Trophoblast cell (in vitro differentiated cells and primary cell): ENCODE measurements around the gene CCR5AS.
"Not testable (repeated sequence)": the region's sequence is repeated elsewhere in the genome, so short reads cannot be mapped to it uniquely, and the experiment has no call there.

Experiments used
- DNase-seq, 2 donors: peaks; one replicate each; pipeline ENCODE4 v3.0.0-alpha.2; 2016
- H2AFZ ChIP-seq: 2 replicates; pipeline ENCODE4 v1.6.1; 2013; ENCODE audit warnings: low read length, moderate library complexity, mild to moderate bottlenecking; ENCODE audit not compliant: insufficient read depth, poor library complexity
- H2AK5ac ChIP-seq: 2 replicates; pipeline ENCODE4 v1.6.1; 2013; ENCODE audit warnings: mild to moderate bottlenecking, low read length
- H2BK120ac ChIP-seq: 2 replicates; pipeline ENCODE4 v1.6.1; 2013; ENCODE audit warnings: low read length, mild to moderate bottlenecking, moderate library complexity; ENCODE audit not compliant: insufficient read depth, poor library complexity
- H2BK12ac ChIP-seq: 2 replicates; pipeline ENCODE4 v1.6.1; 2013; ENCODE audit warnings: mild to moderate bottlenecking, low read length, moderate library complexity
- H2BK5ac ChIP-seq: 2 replicates; pipeline ENCODE4 v1.6.1; 2013; ENCODE audit warnings: low read length, low read depth, moderate library complexity, mild to moderate bottlenecking; ENCODE audit not compliant: poor library complexity
- H3K14ac ChIP-seq: 2 replicates; pipeline ENCODE4 v1.6.1; 2013; ENCODE audit warnings: mild to moderate bottlenecking, low read length
- H3K18ac ChIP-seq: 2 replicates; pipeline ENCODE4 v1.6.1; 2013; ENCODE audit warnings: mild to moderate bottlenecking, low read length
- H3K23ac ChIP-seq: 2 replicates; pipeline ENCODE4 v1.6.1; 2013; ENCODE audit warnings: low read length
- H3K27ac ChIP-seq: 2 replicates; pipeline ENCODE4 v1.5.1; 2013; ENCODE audit warnings: low read depth, mild to moderate bottlenecking, inconsistent platforms, low read length, moderate library complexity
- H3K27me3 ChIP-seq: 2 replicates; pipeline ENCODE4 v1.6.1; 2013; ENCODE audit warnings: inconsistent platforms, mild to moderate bottlenecking, low read length, moderate library complexity; ENCODE audit not compliant: insufficient read depth
- H3K36me3 ChIP-seq, 2 experiments: 1 replicate in 1 of 2; 2 replicates in 1 of 2; pipeline ENCODE4 v1.6.1; 2013; ENCODE audit warnings: low read length in 2 of 2, mild to moderate bottlenecking in 2 of 2, moderate library complexity in 1 of 2; ENCODE audit not compliant: insufficient read depth in 2 of 2, control insufficient read depth in 1 of 2
- H3K4ac ChIP-seq: 2 replicates; pipeline ENCODE4 v1.6.1; 2013; ENCODE audit warnings: low read depth, mild to moderate bottlenecking, low read length, moderate library complexity
- H3K4me1 ChIP-seq, 2 experiments: 1 replicate in 1 of 2; 2 replicates in 1 of 2; pipeline ENCODE4 v1.6.1; 2013; ENCODE audit warnings: low read length in 2 of 2, mild to moderate bottlenecking in 2 of 2, moderate library complexity in 1 of 2; ENCODE audit not compliant: insufficient read depth in 2 of 2, control insufficient read depth in 1 of 2
- H3K4me2 ChIP-seq: 2 replicates; pipeline ENCODE4 v1.6.1; 2013; ENCODE audit warnings: inconsistent platforms, mild to moderate bottlenecking, low read length, moderate library complexity
- H3K4me3 ChIP-seq: 2 replicates; pipeline ENCODE4 v1.5.1; 2013; ENCODE audit warnings: mild to moderate bottlenecking, low read depth, low read length, inconsistent platforms
- H3K79me1 ChIP-seq: one replicate; pipeline ENCODE4 v1.6.1; 2013; ENCODE audit warnings: low read length
- H3K79me2 ChIP-seq: 2 replicates; pipeline ENCODE4 v1.6.1; 2013; ENCODE audit warnings: low read length, mild to moderate bottlenecking; ENCODE audit not compliant: control insufficient read depth, insufficient read depth, poor library complexity
- H3K9ac ChIP-seq: 2 replicates; pipeline ENCODE4 v1.6.1; 2013; ENCODE audit warnings: mild to moderate bottlenecking, low read length
- H3K9me3 ChIP-seq: 2 replicates; pipeline ENCODE4 v1.6.1; 2013; ENCODE audit warnings: low read depth, mild to moderate bottlenecking, control low read depth, inconsistent platforms, low read length; ENCODE audit not compliant: insufficient read depth
- H4K12ac ChIP-seq: 2 replicates; pipeline ENCODE4 v1.6.1; 2013; ENCODE audit warnings: low read depth, mild to moderate bottlenecking, low read length, moderate library complexity
- H4K8ac ChIP-seq: 2 replicates; pipeline ENCODE4 v1.6.1; 2013; ENCODE audit warnings: low read depth, mild to moderate bottlenecking, low read length, moderate library complexity
- H4K91ac ChIP-seq: one replicate; pipeline ENCODE4 v1.6.1; 2013; ENCODE audit warnings: low read depth, mild to moderate bottlenecking, low read length, moderate library complexity
- WGBS: extraction: QIAGEN DNeasy Blood & Tissue Kit; methylation state at CpG from one replicate; pipeline ENCODE4 v1.1.7; 2013; ENCODE audit warnings: missing lambda C conversion rate; ENCODE audit not compliant: insufficient read length, insufficient coverage; ENCODE audit errors: extremely low coverage; 5-methylcytosine and 5-hydroxymethylcytosine counted together

CCR5AS gene

GRCh38 chr3:46395210-46395661 is 11.6 kb downstream of the CCR5AS start:
- H3K14ac ChIP-seq, result peak overlapping the region; percentile 2
- H3K9ac ChIP-seq, result no peak overlapping the region
- no peak overlapping the region for H2BK12ac ChIP-seq
- no peaks in the 10 kb centered on the region for H3K36me3 ChIP-seq
- peak; percentile 85 to 93 for DNase-seq
- peak overlapping the region; percentile 5 for H3K18ac ChIP-seq
- no peak overlapping the region for H2AK5ac ChIP-seq
- H2AFZ ChIP-seq, result no peak overlapping the region
- no peaks in the 10 kb centered on the region for H3K79me2 ChIP-seq
- no peak overlapping the region for H4K8ac ChIP-seq
- no peaks in the 10 kb centered on the region for H3K9me3 ChIP-seq
- no peak overlapping the region for H3K4me3 ChIP-seq
- H3K79me1 ChIP-seq, result peaks cover 10% of the 10 kb centered on the region
- H4K91ac ChIP-seq, result peak overlapping the region; percentile 26
- no peak overlapping the region for H3K23ac ChIP-seq
- H3K27ac ChIP-seq, result no peak overlapping the region
- peaks cover 22 to 25% of the 10 kb centered on the region in 2 experiments for H3K4me1 ChIP-seq
- no peak overlapping the region for H2BK5ac ChIP-seq
- no CpG with 5 or more reads among the region's 6 CpGs for WGBS
- H3K27me3 ChIP-seq, result no peaks in the 10 kb centered on the region
- no peak overlapping the region for H4K12ac ChIP-seq
- no peak overlapping the region for H2BK120ac ChIP-seq
- H3K4me2 ChIP-seq, result no peak overlapping the region
- H3K4ac ChIP-seq, result no peak overlapping the region

GRCh38 chr3:46393554-46394434 is 13.1 kb downstream of the CCR5AS start:
- WGBS, result no CpG with 5 or more reads among the region's 8 CpGs
- Histone ChIP-seq H2BK120ac (peak overlapping the region; percentile 48), H3K79me2 (no peaks in the 10 kb centered on the region)

GRCh38 chr3:46393011-46393410 is 13.9 kb downstream of the CCR5AS start:
- Histone ChIP-seq H3K79me1 (peaks cover 10% of the 10 kb centered on the region), H3K36me3 (no peaks in the 10 kb centered on the region)
- no CpG with 5 or more reads among the region's 2 CpGs for WGBS

More at GRCh38 chr3:46393554-46394434, 13.1 kb downstream of the CCR5AS start:
- peak overlapping the region; percentile 72 for H4K91ac ChIP-seq
- H3K14ac ChIP-seq, result no peak overlapping the region
- H3K23ac ChIP-seq, result no peak overlapping the region
- peaks cover 10% of the 10 kb centered on the region for H3K79me1 ChIP-seq
- H4K12ac ChIP-seq, result no peak overlapping the region
- H3K18ac ChIP-seq, result no peak overlapping the region
- H4K8ac ChIP-seq, result no peak overlapping the region
- no peak overlapping the region for H2BK5ac ChIP-seq
- no peaks in the 10 kb centered on the region for H3K36me3 ChIP-seq
- H3K4me3 ChIP-seq, result no peak overlapping the region
- H3K4me1 ChIP-seq, result peaks cover 22 to 25% of the 10 kb centered on the region in 2 experiments
- no peak overlapping the region for H2AK5ac ChIP-seq
- H3K9me3 ChIP-seq, result no peaks in the 10 kb centered on the region
- no peak overlapping the region for H2AFZ ChIP-seq
- H3K4ac ChIP-seq, result no peak overlapping the region
- H3K4me2 ChIP-seq, result no peak overlapping the region
- H3K27ac ChIP-seq, result no peak overlapping the region
- peak overlapping the region; percentile 20 for H2BK12ac ChIP-seq
- H3K9ac ChIP-seq, result no peak overlapping the region
- peak; percentile 85 to 95 for DNase-seq
- no peaks in the 10 kb centered on the region for H3K27me3 ChIP-seq

GRCh38 chr3:46391526-46391925 is 15.3 kb downstream of the CCR5AS start:
- H3K18ac ChIP-seq, H3K4me2 ChIP-seq, H3K14ac ChIP-seq, H3K4me3 ChIP-seq, H3K4ac ChIP-seq, DNase-seq, H2BK120ac ChIP-seq, H3K36me3 ChIP-seq, H3K9ac ChIP-seq, H2AFZ ChIP-seq, H4K8ac ChIP-seq, H3K9me3 ChIP-seq, H2BK12ac ChIP-seq, H2BK5ac ChIP-seq, H3K27ac ChIP-seq, H2AK5ac ChIP-seq, H3K79me2 ChIP-seq, H3K23ac ChIP-seq, H4K91ac ChIP-seq, H4K12ac ChIP-seq, H3K27me3 ChIP-seq: not testable (repeated sequence)
- WGBS, result no CpG with 5 or more reads among the region's 5 CpGs
- Histone ChIP-seq H3K79me1 (peaks cover 10% of the 10 kb centered on the region), H3K4me1 (peaks cover 20 to 24% of the 10 kb centered on the region in 2 experiments)

More at GRCh38 chr3:46393011-46393410, 13.9 kb downstream of the CCR5AS start:
- H2BK120ac ChIP-seq, result peak overlapping the region; percentile 11
- H2AK5ac ChIP-seq, result no peak overlapping the region
- peaks cover 22 to 25% of the 10 kb centered on the region in 2 experiments for H3K4me1 ChIP-seq
- H2BK5ac ChIP-seq, result peak overlapping the region; percentile 46
- H3K79me2 ChIP-seq, result no peaks in the 10 kb centered on the region
- H4K12ac ChIP-seq, result no peak overlapping the region
- H3K18ac ChIP-seq, result no peak overlapping the region
- no peak overlapping the region for H2AFZ ChIP-seq
- no peak overlapping the region for H2BK12ac ChIP-seq
- no peak overlapping the region for H4K8ac ChIP-seq
- H3K9ac ChIP-seq, result no peak overlapping the region
- no peak overlapping the region for H3K14ac ChIP-seq
- peak overlapping the region; percentile 19 for H4K91ac ChIP-seq
- no peaks in the 10 kb centered on the region for H3K9me3 ChIP-seq
- H3K23ac ChIP-seq, result no peak overlapping the region
- no peak for DNase-seq
- no peak overlapping the region for H3K4me2 ChIP-seq
- no peak overlapping the region for H3K4ac ChIP-seq
- no peak overlapping the region for H3K4me3 ChIP-seq
- no peak overlapping the region for H3K27ac ChIP-seq
- H3K27me3 ChIP-seq, result no peaks in the 10 kb centered on the region
